HL-60 (cell line): ENCODE measurements around the gene MAP4K5.

Experiments used
- CTCF ChIP-seq: IDR thresholded peaks from one replicate; pipeline ENCODE4 v1.5.1; 2011; ENCODE audit warnings: low read length, control low read depth, inconsistent platforms; ENCODE audit not compliant: insufficient read depth
- GABPA ChIP-seq: IDR thresholded peaks from 2 replicates; pipeline ENCODE4 v1.6.1; 2012; ENCODE audit warnings: low read depth
- POLR2AphosphoS5 ChIP-seq: IDR thresholded peaks from 2 replicates; pipeline ENCODE4 v1.6.1; 2012; ENCODE audit warnings: low read depth
- REST ChIP-seq: IDR thresholded peaks from 2 replicates; pipeline ENCODE4 v1.6.1; 2012; ENCODE audit warnings: low read depth; ENCODE audit not compliant: insufficient replicate concordance
- SPI1 ChIP-seq: IDR thresholded peaks from 2 replicates; pipeline ENCODE4 v1.6.1; 2012; ENCODE audit warnings: low read depth, mild to moderate bottlenecking, borderline replicate concordance

GRCh38 chr14:50379563-50379962 is 152.8 kb downstream of the MAP4K5 start:
- TF ChIP-seq POLR2AphosphoS5 (no peak), CTCF (no peak), GABPA (no peak), REST (no peak), SPI1 (no peak)
